GM23338 (cell line): Measurements from ENCODE around the gene LRRC57.

Source experiments
- CTCF ChIP-seq, 2 experiments: fragments of 200-600 bp in 1 of 2; sonication (generic) in 1 of 2; conservative IDR thresholded peaks; 2 replicates each; pipeline versions ENCODE4 v1.5.1 to v1.6.1; 2016 to 2017; ENCODE audit warnings: antibody characterized with exemption in 2 of 2, low read depth in 2 of 2, mild to moderate bottlenecking in 2 of 2, moderate library complexity in 1 of 2
- EZH2 ChIP-seq: fragments of 200-600 bp; sonication (generic); IDR thresholded peaks from one replicate; pipeline ENCODE4 v1.8.0; 2017; ENCODE audit warnings: antibody characterized with exemption, mild to moderate bottlenecking, low read depth; ENCODE audit not compliant: unreplicated experiment
- POLR2AphosphoS5 ChIP-seq: IDR thresholded peaks from 2 replicates; pipeline ENCODE4 v1.6.1; 2016; ENCODE audit warnings: antibody characterized with exemption, low read depth
- STAT1 ChIP-seq: IDR thresholded peaks from one replicate; pipeline ENCODE4 v1.6.1; 2016; ENCODE audit warnings: antibody characterized with exemption; ENCODE audit not compliant: unreplicated experiment

DNA sequence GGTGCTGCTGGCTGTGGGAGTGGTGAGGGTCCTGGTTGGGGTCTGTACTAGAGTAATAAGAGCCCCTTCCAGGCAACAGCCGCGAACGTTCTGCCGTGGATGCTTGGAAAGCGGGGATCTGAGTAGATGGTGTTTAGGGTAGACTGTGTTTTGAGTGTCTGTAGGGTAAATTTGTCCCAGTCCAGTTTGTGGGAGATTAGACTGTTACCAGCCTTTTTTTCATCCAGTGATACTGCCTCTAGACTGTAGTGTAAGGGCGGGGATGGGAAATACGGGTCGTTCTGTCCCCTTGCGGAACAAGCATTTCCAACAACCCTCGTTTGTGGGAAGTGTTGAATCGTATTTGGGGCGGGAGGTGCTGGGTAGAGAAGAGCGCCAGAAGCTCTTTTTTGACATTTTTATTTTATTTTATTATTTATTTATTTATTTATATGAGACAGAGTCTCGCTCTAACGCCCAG lies 469 bp upstream of the LRRC57 start:
- TF ChIP-seq CTCF (conservative IDR thresholded peaks at IDR 0.05; ENCODE audit: low read depth in 2 of 2) (no peak), STAT1 (no peak), EZH2 (no peak), POLR2AphosphoS5 (no peak)
